Anterior cingulate cortex (tissue), 58 donors: ENCODE measurements around the gene TMEM109.

Experiments
- DNase-seq, 58 donors: peaks; one replicate each; lab custom pipeline; 2025; lab: John Stamatoyannopoulos, UW

The TMEM109 gene

DNA sequence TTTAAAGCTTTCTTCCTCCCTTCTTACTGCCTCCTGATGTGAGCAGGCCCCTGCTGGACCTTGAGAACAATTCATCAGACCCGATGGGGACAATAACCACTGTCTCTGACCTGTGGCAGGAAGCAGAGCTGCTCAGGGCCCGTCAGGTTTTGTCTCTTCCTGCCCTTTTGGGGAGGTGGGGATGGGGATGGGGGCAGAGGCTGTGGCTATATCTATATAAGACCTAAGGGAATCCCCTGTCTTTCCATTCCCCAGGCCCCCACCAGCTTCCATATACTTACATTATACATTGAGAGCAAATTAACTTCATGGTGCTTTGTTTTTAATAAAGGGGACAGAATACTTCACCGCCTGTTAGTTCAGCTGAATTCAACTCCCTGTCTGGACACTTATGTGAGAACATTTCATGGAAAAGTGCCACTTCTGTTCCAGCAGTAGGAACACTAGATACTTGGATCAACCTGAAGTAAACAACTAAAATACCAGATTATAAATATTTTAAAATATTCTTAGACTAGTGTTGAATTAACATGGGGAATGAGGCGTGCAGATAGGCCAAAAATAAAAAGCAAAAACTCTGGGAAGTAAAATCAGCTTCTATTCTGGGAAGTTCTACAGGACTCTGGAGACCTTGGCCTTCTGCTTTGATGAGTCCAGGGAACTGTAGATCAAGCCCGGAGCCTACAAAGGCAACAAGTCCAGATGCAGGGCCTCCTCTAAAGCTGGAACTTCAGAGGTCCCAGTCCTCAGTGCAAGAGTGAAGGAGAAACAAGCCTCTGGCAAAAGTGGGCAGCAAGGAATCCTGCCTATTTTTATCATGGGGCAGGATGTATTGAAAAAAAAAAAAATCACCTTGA lies 35.5 kb upstream of the TMEM109 start:
- DNase-seq: no peak

DNA sequence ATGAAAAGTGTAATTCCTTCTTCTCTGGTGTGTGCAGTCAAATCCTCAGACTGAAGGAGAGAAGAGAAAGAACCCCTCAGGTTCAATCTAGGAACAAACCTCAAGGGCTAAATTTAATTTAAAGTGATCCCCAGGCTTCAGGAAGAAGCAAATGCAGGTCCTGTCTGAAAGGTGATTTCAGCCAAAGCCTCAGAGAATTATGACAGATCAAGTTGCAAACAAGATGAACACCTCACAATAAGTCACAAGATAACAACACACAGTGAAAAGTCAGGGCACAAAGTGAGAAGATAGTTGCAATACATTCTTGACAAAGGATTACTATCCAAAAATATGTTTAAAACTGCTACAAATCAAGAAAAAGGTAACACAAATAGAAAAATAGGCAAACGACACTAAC lies 34.9 kb upstream of the TMEM109 start:
- no peak for DNase-seq

DNA sequence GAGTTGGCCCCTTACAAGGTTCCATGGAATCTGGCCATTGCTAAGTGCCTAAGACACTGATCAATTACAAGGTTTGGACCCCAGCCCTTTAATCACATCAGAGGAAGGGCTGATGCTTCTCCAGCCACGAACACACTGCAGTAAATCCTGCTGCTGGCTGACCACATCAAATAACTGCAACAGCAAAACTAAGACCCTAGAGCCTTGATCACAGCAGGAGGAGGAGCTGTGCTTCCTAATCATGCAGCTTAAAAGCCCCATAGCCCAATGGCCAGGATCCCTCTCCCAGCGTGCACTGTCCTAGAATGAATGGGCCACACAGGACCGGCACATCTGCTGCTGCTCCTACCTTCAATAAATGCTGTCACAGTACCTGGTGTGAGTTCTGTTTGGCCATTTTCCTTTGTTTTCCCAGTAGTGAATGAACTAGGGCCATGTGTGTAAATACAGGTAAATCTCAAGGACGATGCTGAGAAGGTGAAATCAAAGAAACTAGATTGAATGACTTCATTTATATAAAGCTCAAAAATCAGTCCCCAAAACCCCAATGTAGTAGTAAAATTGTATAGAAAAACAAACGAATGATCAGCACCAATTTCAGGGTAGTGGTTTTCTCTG lies 33.9 kb upstream of the TMEM109 start:
- DNase-seq: no peak

DNA sequence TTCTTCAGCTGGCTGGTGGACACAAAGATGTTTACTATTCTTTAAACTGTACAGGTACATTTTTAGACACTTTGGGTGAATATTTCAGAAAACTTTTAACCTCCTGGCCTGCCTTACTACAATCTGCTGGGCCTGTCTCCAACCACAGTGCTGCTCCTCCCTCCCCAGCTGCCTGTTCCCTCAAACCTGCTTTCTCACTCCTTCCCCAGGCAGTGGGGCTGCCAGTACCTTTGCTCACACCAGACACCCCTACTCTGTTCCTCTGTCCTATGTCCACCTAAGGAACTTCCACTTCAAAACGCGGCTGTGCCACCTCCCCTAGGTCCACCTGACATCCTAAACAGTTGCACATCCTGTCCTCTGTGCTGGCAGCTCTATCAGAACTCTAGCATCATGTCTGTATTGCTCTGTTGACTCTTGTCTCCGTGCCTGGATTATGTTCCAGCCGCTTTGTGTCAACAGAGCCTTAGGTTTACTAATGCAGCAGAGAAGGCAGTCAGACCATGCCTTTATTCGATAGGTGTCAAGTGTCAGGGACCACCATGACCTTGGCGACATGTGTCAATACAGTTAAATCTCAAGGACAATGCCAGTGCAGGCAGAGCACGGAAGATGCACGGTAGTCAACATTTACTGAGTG lies 33.2 kb upstream of the TMEM109 start:
- no peak for DNase-seq

DNA sequence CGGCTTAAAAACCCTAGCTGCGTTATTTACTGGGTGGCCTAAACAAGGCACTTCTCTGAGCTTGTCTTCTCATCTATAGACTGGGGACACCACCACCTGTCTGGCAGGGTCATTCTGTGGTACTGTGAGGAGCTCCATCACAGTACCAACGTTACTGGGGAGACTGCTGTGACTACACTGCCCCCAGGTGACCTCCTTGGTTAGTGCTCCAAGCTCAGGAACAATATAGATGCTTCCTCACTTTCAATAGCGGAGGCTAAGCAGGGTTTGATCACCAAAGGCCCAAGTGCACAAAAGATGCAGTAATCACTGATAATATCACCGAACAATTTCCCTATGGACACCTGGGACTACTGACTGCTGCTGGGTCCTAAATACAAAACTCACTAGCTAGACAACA lies 26.4 kb upstream of the TMEM109 start:
- DNase-seq: peak in 8 of 58 donors; percentile 6 to 28 (median 15)

DNA sequence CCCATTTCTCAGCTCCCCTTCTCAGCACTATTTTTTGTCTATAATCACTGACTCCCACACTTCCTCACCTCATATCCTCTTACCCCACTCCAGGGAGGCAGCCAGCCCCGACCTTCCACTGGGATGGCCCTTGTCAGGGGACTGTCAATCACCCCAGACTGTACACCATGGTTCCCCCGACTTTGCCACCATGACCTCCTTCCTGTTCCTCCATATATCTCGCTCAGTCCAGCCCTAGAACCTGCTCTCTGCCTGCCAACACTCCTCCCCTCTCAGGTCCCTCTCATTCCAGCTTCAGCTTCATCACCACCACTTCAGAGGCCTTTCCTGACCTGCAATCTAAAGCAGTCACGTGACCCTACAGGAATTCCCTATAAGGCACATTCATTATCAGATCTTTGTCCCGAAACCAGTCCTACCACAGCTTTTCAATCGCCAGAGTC lies 24.1 kb upstream of the TMEM109 start:
- no peak for DNase-seq

DNA sequence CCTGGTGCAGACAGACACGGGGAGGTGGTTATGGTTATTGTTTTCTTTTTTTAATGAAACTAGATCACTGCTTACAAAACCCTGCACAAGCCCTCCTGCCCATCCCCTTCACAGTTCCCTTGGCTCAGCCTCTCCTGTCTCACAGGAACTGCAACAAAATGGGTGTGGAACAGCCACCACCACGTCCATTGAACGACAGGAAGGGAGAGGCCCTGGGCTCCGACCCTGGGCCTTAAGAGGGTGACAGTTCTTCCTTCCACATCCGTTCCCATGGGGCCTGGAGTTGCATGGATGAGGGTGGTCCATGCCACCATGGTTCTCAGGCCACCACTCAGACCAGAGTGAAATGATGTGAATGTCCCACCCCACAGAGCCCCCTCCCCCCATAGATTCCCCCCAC lies 23.3 kb upstream of the TMEM109 start:
- DNase-seq: no peak

DNA sequence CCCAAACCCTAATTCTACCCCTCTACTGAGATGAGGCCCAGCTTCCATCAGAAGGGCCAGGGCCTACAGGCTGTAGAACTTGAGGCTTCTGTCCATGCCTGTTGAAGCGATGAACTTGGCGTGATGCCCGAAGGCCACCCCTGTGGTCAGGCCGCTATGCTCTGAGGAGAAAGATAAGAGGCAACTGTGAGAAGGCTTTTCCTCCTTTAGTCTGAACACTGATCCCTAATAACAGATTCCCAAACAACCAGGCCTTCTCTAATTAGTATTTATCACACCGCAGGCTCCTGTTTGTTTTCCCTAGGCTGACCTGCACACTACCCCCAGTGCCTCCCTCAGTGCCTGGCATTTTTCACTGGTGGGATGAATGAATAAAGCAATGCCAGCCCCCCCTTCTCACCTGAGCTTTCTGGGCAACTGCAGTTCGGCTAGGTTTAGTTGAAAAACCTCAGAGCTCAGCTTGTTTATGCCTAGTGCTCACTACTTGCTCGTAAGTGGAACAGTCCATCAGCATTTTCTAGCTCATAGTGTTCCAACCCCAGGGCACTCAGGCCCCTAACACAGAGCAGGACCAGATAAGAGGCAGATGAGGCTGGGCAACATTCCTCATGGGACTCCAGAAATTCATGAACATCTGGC lies 22.7 kb upstream of the TMEM109 start:
- DNase-seq: no peak

DNA sequence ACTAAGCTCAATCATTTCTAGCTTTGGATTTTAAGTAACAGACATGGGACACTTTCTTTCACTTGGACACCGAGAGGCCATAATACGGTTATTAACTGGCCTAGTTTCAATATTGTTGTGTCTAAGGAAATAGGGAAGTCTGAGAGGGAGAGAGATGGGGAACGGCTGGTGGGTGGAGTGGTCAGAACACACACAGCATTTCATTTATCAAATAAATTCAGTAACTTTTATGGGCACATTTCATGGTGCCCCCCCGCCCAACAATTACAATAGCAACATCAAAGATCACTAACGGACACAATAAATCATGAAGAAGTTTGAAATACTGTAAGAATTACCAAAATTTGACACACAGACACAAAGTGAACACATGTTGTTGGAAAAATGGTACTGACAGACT lies 18.3 kb upstream of the TMEM109 start:
- no peak for DNase-seq

DNA sequence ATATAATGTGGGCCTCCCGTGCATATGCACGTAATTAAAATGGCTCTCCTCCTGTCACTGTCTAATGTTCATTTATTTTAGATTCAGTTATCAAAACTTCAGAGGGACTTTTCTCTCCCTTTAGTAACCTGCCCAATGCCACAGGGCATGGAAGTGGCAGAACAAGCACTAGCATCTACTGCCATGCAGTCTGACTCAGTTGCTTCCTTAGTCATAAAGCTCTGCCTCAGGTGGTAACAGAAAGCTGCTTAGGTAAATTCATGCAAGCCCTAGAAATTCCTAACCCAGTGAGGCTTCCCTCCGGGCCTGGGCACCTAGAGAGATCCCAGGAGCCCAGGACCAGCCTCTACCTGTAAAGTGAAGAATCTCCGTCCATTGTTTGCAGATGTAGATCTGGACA lies 16.5 kb upstream of the TMEM109 start:
- no peak for DNase-seq

DNA sequence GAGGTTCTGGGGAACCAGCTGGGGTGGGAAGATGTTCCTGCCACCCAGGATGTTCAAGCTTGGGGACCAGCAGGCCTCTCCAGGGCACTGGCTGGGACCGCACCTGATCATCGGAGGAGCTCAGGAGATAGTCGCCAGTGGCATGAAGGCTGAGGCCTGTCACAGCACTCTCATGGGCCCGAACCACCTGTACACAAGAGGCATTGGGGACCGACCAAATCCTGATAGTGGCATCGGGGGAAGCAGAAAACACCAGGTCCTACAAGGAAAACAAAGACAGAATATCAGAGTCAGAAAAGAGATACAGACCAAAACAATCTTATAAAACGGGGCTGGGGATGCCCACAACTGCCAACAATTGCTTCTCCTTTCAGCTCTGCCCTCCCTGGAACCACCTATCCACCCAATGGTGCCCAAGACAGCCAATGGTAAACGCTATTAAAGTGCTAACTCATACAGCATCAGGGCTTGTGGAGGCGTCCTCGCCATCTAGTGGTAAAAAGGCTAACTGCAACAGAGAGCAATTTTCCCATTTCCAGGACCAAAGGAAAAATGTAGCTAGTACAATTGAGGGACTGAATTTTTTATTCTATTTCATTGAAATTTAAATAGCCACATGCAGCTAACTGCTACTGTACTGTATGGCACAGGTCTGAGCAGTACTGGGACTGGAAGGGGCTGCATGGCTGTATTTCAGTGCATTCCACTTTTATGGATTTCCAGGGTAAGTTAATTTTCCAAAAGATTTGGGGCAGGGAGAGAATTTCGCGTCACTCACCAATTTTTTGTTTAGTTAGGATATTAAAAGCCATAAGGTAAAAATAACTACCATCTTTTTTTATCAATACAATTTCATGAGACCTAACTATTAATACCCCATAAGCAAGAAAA lies 14.7 kb upstream of the TMEM109 start:
- DNase-seq: peak in 8 of 58 donors; percentile 9 to 38 (median 25)

DNA sequence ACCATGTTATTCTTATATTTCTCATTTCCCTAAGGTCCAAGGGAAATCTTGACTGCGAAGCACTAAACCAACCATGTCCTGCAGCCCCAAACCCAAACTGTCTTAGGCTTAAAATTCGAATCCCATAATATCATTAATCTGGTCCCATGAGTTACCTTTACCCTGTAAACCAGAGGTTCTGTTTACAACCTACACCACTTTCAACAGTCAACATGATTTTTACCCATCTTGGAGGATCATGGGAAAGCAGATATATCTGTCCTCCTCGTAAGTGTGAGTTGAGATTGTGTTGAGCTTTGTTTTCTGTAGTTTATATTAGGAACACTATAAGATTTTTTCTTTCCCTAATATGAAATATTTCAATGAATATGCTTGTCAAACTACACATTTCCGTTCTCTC lies 14.0 kb upstream of the TMEM109 start:
- no peak for DNase-seq

DNA sequence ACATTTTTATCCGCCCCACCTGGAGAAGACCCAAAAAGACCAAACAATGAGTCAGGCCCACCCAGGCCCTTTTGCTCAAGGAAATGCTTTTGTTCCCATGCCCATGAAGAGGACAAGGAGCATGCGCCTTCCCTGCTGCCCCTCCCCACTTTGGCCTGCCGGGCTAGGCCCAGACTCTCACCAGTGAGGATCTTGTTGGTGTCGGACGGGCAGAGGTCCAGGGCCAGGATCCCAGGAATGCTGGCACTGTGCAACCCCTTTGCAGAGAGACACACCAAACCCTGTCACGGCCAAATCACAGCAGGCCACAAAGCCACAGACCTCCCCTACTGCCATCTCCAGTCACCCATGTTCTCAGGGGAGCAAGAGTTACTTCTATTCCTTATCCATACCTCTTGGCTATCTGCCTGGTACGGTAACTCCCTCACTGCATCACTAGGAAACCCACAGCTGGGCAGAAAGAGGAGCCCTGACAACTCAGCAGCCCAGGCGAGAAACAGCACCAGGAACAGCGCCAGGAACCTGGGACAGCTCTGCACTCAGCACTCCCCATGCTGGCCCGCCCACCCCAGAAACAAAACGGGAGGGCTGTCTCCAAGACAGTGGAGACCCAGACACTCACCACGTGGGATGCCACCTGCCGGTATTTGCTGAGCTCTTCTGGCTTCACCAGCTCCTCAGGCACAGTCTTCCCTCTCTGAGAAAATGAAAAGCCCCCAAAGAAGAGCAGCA lies 13.1 kb upstream of the TMEM109 start:
- peak in 38 of 58 donors; percentile 21 to 78 (median 49) for DNase-seq

DNA sequence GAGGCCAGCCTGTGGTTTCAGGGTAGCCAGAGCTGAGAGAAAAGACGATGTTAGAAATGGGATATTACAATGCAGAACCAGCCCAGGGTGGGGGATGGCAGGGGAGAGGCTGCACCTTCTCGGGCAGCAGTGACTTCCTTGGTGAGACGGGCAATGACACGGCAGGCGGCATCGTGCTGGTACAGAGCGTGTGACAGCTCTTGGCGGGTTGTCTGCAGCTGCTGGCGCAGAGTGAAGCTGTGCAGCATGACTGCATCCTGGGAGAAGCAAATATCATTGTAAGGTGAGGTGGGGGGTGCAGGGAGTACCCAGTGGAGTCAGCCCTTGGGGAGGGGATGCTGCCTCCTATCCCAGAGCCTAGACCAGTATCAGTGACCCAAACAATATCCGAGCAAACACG lies 11.3 kb upstream of the TMEM109 start:
- DNase-seq: peak in 1 of 58 donors; percentile 14

DNA sequence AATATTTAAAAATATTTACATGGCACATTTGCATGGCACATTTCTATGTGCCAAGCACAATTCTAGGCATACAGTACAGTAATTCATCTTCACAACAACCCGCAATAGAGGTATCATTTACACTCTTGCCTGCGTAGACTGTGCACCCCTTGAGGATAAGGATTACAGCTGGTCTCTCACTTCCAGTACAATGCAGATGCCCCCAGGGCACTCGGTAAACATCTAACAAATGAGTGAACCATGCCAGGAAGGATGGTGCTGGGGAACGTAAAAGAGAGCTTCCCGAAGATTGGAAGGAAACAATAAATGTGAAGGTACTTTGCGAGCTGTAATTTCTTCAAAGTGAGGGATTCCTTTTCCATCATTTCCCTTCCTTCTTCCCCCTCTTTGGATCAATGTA lies 8.9 kb upstream of the TMEM109 start:
- DNase-seq: no peak

DNA sequence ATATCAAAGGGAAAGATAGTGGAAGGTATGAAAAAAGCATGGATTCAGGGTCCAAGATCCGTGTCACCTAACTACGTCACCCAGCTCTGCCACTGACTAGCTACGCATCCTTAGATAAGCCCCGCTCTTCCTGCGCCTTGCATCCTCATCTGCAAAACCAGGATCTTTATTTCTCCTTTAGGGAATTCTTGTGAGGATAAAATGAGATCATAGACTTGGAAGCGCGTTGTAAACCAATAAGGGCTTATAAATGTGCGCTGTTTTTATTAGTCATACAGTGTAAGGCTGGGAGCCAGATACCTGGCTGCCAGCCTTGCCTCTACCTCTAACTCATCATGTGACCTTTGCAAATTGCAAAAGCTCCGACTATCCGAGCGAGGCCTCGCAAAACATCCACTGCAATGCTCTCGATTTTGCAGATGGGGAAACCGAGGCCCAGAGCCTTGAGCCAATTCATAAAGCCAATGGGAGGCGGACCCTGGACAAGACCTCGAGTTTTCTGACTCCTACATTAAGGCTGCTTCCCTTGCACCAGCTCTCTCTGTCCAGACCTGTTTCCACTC lies 8.3 kb upstream of the TMEM109 start:
- DNase-seq: peak in 3 of 58 donors; percentile 33 to 64 (median 57)

DNA sequence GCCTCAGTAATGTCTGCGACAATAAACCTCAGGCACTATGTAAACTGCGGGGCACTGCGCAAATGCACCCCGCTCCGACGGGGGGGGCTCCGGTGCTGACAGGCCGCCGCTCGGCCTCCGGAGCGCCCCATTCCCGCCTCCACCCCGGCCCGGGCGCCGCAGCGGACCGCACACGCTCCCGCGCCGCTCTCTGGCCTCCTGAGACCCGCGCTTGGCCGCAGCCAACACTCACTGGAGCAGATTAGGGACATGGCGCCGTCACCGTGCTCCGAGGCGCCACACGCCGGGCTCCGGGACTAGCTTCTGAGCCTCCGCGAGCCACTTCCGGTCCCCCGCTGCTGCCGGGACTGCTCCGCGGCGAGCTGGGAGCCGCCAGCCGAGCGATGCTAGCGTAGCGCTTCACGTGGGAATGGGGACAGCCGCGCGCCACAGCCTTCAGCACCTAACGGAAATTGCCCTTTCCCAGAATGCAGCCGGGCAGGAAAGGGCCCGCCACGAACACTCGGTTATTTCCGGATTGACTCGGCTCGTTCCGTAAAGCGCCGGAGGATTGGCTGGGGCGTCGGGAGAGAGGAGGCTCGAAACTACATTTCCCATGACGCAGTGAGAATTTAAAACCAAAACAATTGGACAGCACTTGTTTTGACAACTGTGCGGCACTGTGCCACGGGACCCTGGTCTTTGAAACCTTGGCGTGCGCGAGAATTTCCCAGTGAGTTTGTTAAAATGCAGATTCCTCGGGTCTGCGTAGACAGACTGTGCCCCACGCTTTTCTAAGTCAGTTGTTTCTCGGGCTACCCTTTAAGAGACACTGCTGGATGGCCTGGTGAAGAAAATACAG lies 7.6 kb upstream of the TMEM109 start, which contains the start of gene PRPF19:
Gene PRPF19 (minus strand): TSS at position 454 of the 841 bp plus-strand sequence. CDS start 203 bp downstream, at position 251.
- peak; percentile 73 to 97 (median 94) for DNase-seq

DNA sequence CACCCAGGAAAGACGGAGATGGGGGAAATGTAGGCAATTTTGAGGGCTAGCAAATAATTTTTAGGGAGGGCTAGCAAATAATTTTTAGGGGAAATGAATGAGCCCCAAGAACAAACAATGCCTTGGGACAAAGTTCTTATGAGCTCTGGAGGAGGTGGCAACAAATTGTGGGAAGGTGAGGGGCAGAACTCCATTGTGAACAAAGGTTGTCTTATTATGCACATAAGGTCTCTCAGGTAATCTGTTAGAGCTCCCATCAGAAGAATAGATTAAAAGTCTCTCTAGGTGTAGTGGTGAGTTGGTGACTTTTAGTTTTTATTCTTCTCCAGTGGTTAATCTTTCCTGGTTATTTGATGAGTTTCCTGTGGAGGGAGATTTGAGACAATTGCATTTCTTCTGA lies 5.2 kb upstream of the TMEM109 start:
- DNase-seq: no peak
